ENCODE measurements around the gene GEN1.

DNA sequence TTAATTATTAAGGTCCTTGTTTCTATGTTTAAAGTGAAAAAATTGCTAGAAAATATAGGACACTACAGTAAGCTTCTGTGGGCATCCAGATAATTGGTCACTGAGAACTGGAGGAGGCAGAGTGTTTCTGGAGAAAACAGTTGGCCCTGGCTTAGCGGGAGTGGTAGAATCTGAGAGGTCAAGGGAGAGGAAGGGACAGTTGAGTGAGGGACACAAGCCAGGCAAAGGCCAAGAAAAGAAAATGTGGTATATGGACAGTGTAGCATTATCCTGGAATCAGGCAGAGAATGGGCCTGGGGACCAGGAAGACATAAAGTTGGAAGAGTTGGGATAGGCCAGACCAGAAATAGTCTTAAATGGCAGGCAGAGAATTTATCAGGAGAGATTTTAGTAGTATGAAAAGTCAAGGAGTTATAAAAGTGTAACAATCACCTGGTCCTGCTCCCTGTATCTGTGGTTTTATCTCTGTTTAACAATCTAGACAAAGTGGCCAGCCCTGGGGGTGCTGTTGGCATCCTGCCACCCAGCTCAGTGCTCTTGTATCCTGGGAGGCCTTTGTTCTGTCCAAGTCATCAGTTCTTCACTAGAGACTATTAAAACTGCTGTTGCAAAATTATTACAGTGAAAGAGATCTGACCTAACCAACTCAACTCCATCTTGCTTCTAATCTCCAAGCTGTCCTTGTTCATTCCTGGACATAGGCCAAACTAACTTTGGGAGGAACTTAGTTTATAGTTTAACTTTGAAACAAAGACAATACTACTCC, 46.9 kb downstream of the GEN1 start:
- TF ChIP-seq, protein P1, sequence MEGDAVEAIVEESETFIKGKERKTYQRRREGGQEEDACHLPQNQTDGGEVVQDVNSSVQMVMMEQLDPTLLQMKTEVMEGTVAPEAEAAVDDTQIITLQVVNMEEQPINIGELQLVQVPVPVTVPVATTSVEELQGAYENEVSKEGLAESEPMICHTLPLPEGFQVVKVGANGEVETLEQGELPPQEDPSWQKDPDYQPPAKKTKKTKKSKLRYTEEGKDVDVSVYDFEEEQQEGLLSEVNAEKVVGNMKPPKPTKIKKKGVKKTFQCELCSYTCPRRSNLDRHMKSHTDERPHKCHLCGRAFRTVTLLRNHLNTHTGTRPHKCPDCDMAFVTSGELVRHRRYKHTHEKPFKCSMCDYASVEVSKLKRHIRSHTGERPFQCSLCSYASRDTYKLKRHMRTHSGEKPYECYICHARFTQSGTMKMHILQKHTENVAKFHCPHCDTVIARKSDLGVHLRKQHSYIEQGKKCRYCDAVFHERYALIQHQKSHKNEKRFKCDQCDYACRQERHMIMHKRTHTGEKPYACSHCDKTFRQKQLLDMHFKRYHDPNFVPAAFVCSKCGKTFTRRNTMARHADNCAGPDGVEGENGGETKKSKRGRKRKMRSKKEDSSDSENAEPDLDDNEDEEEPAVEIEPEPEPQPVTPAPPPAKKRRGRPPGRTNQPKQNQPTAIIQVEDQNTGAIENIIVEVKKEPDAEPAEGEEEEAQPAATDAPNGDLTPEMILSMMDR (IDR thresholded peaks at IDR 0.05): no peak
- TF ChIP-seq EP300 (IDR thresholded peaks at IDR 0.05): no peak
- TF ChIP-seq POLR2A (IDR thresholded peaks at IDR 0.05): no peak

All from upper lobe of left lung (tissue), 4 donors.